K562 (cell line): ENCODE results near the gene SV2A. TPM values are rescaled to one million over a fixed set of nuclear protein-coding genes. Genes with fewer than 3 reads are reported as not detected.
A peak's percentile ranks its signal among the peaks of the same experiment; 100 is the strongest.

Source experiments
- ATAC-seq: fragments of 200-7000 bp; cut with Tn5 transposase; 3 replicates; pipeline ENCODE4 v1.9.1; 2020; ENCODE audit warnings: moderate library complexity
- BruUV-seq: library from RNA; stranded (reverse); fragments of 400-500 nt; replicated peaks from 2 replicates; lab custom pipeline; 2021; lab: Mats Ljungman, UMichigan
- CTCF ChIA-PET: fragments of 300-600 bp; formaldehyde crosslinking; extraction: SDS; loops from one replicate; lab custom pipeline; 2021; ENCODE audit warnings: low intra/inter-chr PET ratio; lab: Yijun Ruan, JAX
- POLR2A ChIA-PET: fragments of 300-600, 350-650 bp; sonication (Branson Sonifier 250); formaldehyde crosslinking; extraction: SDS; loops from one replicate; lab custom pipeline; 2021; ENCODE audit warnings: antibody characterized with exemption, inconsistent platforms; lab: Yijun Ruan, JAX
- DNase-seq, 4 experiments: peaks; one replicate each; pipeline versions ENCODE4 v3.0.0 to v3.0.0-alpha.2; 2011 to 2018; ENCODE audit warnings: low spot score in 3 of 4, mixed read lengths in 3 of 4; ENCODE audit errors: extremely low read depth in 1 of 4
- FAIRE-seq: peaks from 2 replicates; lab custom pipeline; 2011; peaks lifted over from hg19 to GRCh38; lab: Jason Lieb, UNC
- H2AFZ ChIP-seq: 2 replicates; pipeline ENCODE4 v1.6.0; 2011; ENCODE audit warnings: low read depth, low read length, control low read depth, inconsistent platforms
- H3K27ac ChIP-seq: fragments of 200-600 bp; 3 replicates; pipeline ENCODE4 v1.8.0; 2011; ENCODE audit warnings: low read depth, mild to moderate bottlenecking, control low read depth, inconsistent platforms, low read length, moderate library complexity, mixed read lengths; ENCODE audit errors: extremely low read depth
- H3K27me3 ChIP-seq, 2 experiments: fragments of 300-600 bp in 1 of 2; 2 replicates in 1 of 2; 3 replicates in 1 of 2; pipeline versions ENCODE4 v1.6.0 to v1.8.0; 2011; ENCODE audit warnings: inconsistent platforms in 2 of 2, low read length in 2 of 2, mild to moderate bottlenecking in 1 of 2, mixed read lengths in 1 of 2, moderate library complexity in 1 of 2; ENCODE audit not compliant: control insufficient read depth in 2 of 2, insufficient read depth in 2 of 2
- H3K36me3 ChIP-seq: fragments of 300-600 bp; 3 replicates; pipeline ENCODE4 v1.8.0; 2011; ENCODE audit warnings: mild to moderate bottlenecking, low read length, inconsistent platforms; ENCODE audit not compliant: control insufficient read depth, insufficient read depth
- H3K4me1 ChIP-seq, 2 experiments: fragments of 200-600 bp in 1 of 2; replicated peaks in 1 of 2; 2 replicates in 1 of 2; 3 replicates in 1 of 2; pipeline versions ENCODE4 v1.5.1 to v1.8.0; 2011; ENCODE audit warnings: inconsistent platforms in 2 of 2, low read length in 2 of 2, mild to moderate bottlenecking in 1 of 2, mixed read lengths in 1 of 2, moderate library complexity in 1 of 2; ENCODE audit not compliant: control insufficient read depth in 2 of 2, insufficient read depth in 2 of 2
- H3K4me2 ChIP-seq: 2 replicates; pipeline ENCODE4 v1.6.1; 2011; ENCODE audit warnings: low read length, control low read depth, inconsistent platforms, mixed read lengths; ENCODE audit not compliant: insufficient read depth
- H3K4me3 ChIP-seq: fragments of 200-600 bp; sonication (generic), shearing (Covaris generic); 2 replicates; pipeline ENCODE4 v1.5.1; 2016; ENCODE audit warnings: control low read depth, inconsistent platforms
- H3K79me2 ChIP-seq: fragments of 200-600 bp; 3 replicates; pipeline ENCODE4 v1.8.0; 2011; ENCODE audit warnings: low read length, inconsistent platforms; ENCODE audit not compliant: control insufficient read depth, insufficient read depth
- H3K9ac ChIP-seq, 2 experiments: 2 replicates each; pipeline versions ENCODE4 v1.6.0 to v1.6.1; 2011; ENCODE audit warnings: low read depth in 2 of 2, low read length in 2 of 2, control low read depth in 1 of 2, inconsistent platforms in 1 of 2, mild to moderate bottlenecking in 1 of 2, mixed read lengths in 1 of 2; ENCODE audit not compliant: insufficient read depth in 1 of 2
- H3K9me1 ChIP-seq: one replicate; pipeline ENCODE4 v1.6.0; 2011; ENCODE audit warnings: inconsistent platforms, mild to moderate bottlenecking, low read length, moderate library complexity; ENCODE audit not compliant: control insufficient read depth, insufficient read depth
- H3K9me3 ChIP-seq: replicated peaks from 2 replicates; pipeline ENCODE4 v1.5.1; 2011; ENCODE audit warnings: low read depth, low read length, inconsistent platforms; ENCODE audit not compliant: control insufficient read depth, insufficient read depth
- H4K20me1 ChIP-seq: replicated peaks from 2 replicates; pipeline ENCODE4 v1.6.1; 2011; ENCODE audit warnings: low read length, inconsistent platforms, mixed read lengths; ENCODE audit not compliant: control insufficient read depth, insufficient read depth
- BRF1 ChIP-seq: IDR thresholded peaks from 3 replicates; pipeline ENCODE4 v1.6.1; 2011; ENCODE audit warnings: borderline replicate concordance, mild to moderate bottlenecking; ENCODE audit not compliant: insufficient read length; ENCODE audit errors: extremely low read depth
- CBX1 ChIP-seq: sonication (generic); IDR thresholded peaks from 2 replicates; pipeline ENCODE4 v1.6.1; 2016; ENCODE audit warnings: antibody characterized with exemption, low read depth, mild to moderate bottlenecking
- CBX3 ChIP-seq, 2 experiments: IDR thresholded peaks; 1 replicate in 1 of 2; 2 replicates in 1 of 2; pipeline ENCODE4 v1.6.1; 2012; ENCODE audit warnings: inconsistent platforms in 2 of 2, low read length in 2 of 2, borderline replicate concordance in 1 of 2, control low read depth in 1 of 2
- CHD4 ChIP-seq: fragments of 200-600 bp; sonication (generic); IDR thresholded peaks from 3 replicates; pipeline ENCODE4 v1.6.1; 2012; ENCODE audit warnings: low read depth, mild to moderate bottlenecking, mixed read lengths, low read length, inconsistent platforms; ENCODE audit not compliant: insufficient read depth, insufficient replicate concordance, poor library complexity, severe bottlenecking
- GABPB2 ChIP-seq: fragments of 250-450 bp; sonication (Bioruptor Pico); conservative IDR thresholded peaks from 2 replicates; pipeline ENCODE4 v1.5.1; 2021; ENCODE audit warnings: mild to moderate bottlenecking
- GATA2 ChIP-seq: sonication (generic); formaldehyde crosslinking; IDR thresholded peaks from 2 replicates; pipeline ENCODE4 v1.4.0; 2020; ENCODE audit warnings: mild to moderate bottlenecking, missing genetic modification reagents
- LARP7 ChIP-seq: fragments of 450-650 bp; IDR thresholded peaks from 2 replicates; pipeline ENCODE4 v1.6.1; 2016
- MEIS2 ChIP-seq: fragments of 450-650 bp; IDR thresholded peaks from 2 replicates; pipeline ENCODE4 v1.6.1; 2014; ENCODE audit warnings: mild to moderate bottlenecking; ENCODE audit not compliant: partially characterized antibody
- MTA1 ChIP-seq: fragments of 450-650 bp; IDR thresholded peaks from 2 replicates; pipeline ENCODE4 v1.6.1; 2017; ENCODE audit warnings: borderline replicate concordance
- NCOA1 ChIP-seq: fragments of 450-650 bp; IDR thresholded peaks from 2 replicates; pipeline ENCODE4 v1.6.1; 2016; ENCODE audit warnings: low read depth
- NFATC3 ChIP-seq: fragments of 450-650 bp; IDR thresholded peaks from 2 replicates; pipeline ENCODE4 v1.6.1; 2017; ENCODE audit warnings: mild to moderate bottlenecking
- PCBP1 ChIP-seq: fragments of 200-400 bp; formaldehyde crosslinking; IDR thresholded peaks from 2 replicates; pipeline ENCODE4 v1.6.1; 2018; ENCODE audit warnings: mild to moderate bottlenecking, low read depth, low read length; ENCODE audit not compliant: poor library complexity, severe bottlenecking
- POLR3A ChIP-seq: IDR thresholded peaks from 2 replicates; pipeline ENCODE4 v1.6.1; 2011; ENCODE audit warnings: borderline replicate concordance, mild to moderate bottlenecking, moderate library complexity; ENCODE audit not compliant: insufficient read length, insufficient read depth; ENCODE audit errors: extremely low read depth
- RB1 ChIP-seq: fragments of 450-650 bp; IDR thresholded peaks from 2 replicates; pipeline ENCODE4 v1.6.1; 2017; ENCODE audit warnings: low read depth, mild to moderate bottlenecking
- SP1 ChIP-seq: sonication (generic); formaldehyde crosslinking; IDR thresholded peaks from 2 replicates; pipeline ENCODE4 v1.8.1; 2022; ENCODE audit warnings: mild to moderate bottlenecking, missing genetic modification reagents
- THRB ChIP-seq: fragments of 450-650 bp; formaldehyde crosslinking; conservative IDR thresholded peaks from 2 replicates; pipeline ENCODE4 v1.4.0; 2022; ENCODE audit warnings: mild to moderate bottlenecking, missing genetic modification characterization
- WGBS: fragments of 100-300 bp; shearing (Covaris generic); methylation state at CpG from one replicate; pipeline ENCODE4 v1.1.6; 2016; ENCODE audit warnings: low coverage, mixed read lengths; ENCODE audit not compliant: insufficient coverage; ENCODE audit errors: missing lambda C conversion rate; 5-methylcytosine and 5-hydroxymethylcytosine counted together
- in situ Hi-C: fragments of 300-500 bp; cut with MboI; formaldehyde crosslinking; loops from 4 replicates; pipeline ENCODE4 v1.15.0; 2018; ENCODE audit warnings: inconsistent platforms, mixed read lengths
- intact Hi-C: fragments of 100-400 bp; cut with micrococcal nuclease; formaldehyde crosslinking; loops from 2 replicates; pipeline ENCODE4 v1.14.2; 2022
- polyA plus RNA-seq, 8 experiments: library from polyadenylated mRNA; depleted of rRNA in 4 of 8; stranded (reverse) in 5 of 8; unstranded in 3 of 8; fragments of >200 nt; fragmentation: Nextera tagmentation in 2 of 8; fragmentation: Illumina TruSeq in 1 of 8; extraction: Ambion mirVana in 2 of 8; extraction: Trizol in 1 of 8; gene quantifications; 2 replicates each; pipeline versions ENCODE4 v1.2.1 to v1.2.3, GENCODE V29; 2011 to 2014; ENCODE audit warnings: inconsistent platforms in 1 of 8, missing spikeins in 1 of 8
- total RNA-seq, 7 experiments: library from RNA; depleted of rRNA in 6 of 7; stranded (reverse); fragments of >200 nt in 6 of 7; fragmentation: Illumina TruSeq in 2 of 7; extraction: Trizol in 2 of 7; gene quantifications; 2 replicates each; pipeline versions ENCODE4 v1.2.1 to v1.2.3, GENCODE V29; 2011 to 2021; ENCODE audit warnings: low replicate concordance in 1 of 7
- TF ChIP-seq, protein P1 (sequence below): fragments of 250-450 bp; sonication (Bioruptor Pico); IDR thresholded peaks from 2 replicates; pipeline ENCODE4 v1.5.0; 2021

Gene SV2A
- total and polyA plus RNA-seq, 9 of the 15 experiments (the other 6 are each of a cell fraction or from before 2014, with no cell fraction given): 0.07 to 0.22 (median 0.11) TPM; not detected in 1

DNA sequence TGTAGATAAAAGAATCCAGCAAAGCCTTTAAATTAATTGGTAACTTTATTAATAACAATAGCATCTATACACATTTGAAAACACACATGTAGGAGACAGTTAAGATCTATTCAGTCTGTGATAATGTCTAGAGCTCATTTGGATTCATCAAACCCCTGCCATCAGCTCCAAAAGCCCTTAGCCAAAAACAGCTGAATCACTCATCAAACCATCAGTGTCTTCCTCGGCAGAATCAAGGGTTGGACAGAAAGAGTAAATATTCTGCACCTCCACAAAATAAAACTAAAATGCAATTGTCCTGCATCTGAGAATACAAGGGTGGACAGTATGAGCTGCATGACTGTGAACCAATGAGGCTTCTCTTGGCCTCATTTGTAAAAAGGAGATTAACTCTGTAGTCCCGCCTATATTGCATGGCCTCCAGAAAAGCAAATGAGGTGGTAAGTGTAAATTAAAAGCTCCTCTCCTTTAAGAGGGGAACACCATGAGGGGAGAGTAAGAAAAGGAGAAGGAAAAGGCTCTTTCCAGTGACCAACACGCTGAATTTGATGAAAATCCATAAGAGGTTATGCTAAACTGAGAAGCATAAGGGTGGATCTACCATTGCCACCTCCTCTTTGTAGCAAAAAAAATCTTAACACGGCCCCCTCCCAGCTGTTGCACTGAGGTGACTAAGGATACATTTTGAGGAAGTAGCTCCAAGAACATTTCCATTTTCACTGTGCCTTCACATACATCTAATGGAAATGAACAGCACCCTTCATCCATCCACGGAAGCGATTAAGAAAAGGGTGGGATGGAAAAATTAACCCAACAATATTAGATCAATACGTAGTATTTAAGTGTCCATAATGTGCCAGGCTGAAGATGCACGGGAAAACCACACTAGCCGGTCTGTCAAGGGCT is 33.0 kb downstream of the SV2A start:
- peaks cover 56% of the 10 kb centered on the region for H3K79me2 ChIP-seq
- H3K4me3 ChIP-seq: peak overlapping the region; percentile 64
- ChIA-PET CTCF (no interaction called here), POLR2A (interaction anchor here (0.5 to 5.9 kb wide), 16 partner anchors 7 to 286 kb away, joined by 3 to 71 read pairs (median 4); partner anchors contain the start of genes PLEKHO1 and SF3B4)
- peaks cover 27% of the 10 kb centered on the region for H4K20me1 ChIP-seq
- peak overlapping the region; percentile 98 for H3K27ac ChIP-seq
- no peaks in the 10 kb centered on the region for H3K27me3 ChIP-seq
- under 1% methylated on average over 9 of the region's 9 CpGs for WGBS
- peak; percentile 28 to 67 (median 32) for DNase-seq
- in situ Hi-C loops (loop anchor here (5.0 kb wide), 1 partner anchor 42 kb away; a partner anchor contains a TSS), intact Hi-C loops (no loop called here)
- H3K36me3 ChIP-seq: peaks cover 9% of the 10 kb centered on the region; the same call in 2 of the 3 replicates
- H3K9me3 ChIP-seq: no peaks in the 10 kb centered on the region
- no peak overlapping the region for H2AFZ ChIP-seq
- peak; percentile 15 for FAIRE-seq
- no peaks in the 10 kb centered on the region for H3K9me1 ChIP-seq
- ATAC-seq: 0 out of 3 replicates have a peak, but pooled peaks have one; percentile 5
- peaks cover 8 to 20% of the 10 kb centered on the region in 2 experiments for H3K4me1 ChIP-seq
- peak overlapping the region; percentile 96 to 98 for H3K9ac ChIP-seq
- no TSS peak for BruUV-seq
- peak overlapping the region; percentile 88 for H3K4me2 ChIP-seq
- peak in 1 of 2 experiments; percentile 5; a peak in 1 of 3 replicates for TF ChIP-seq CBX3 (IDR thresholded peaks at IDR 0.05; ENCODE audit: borderline replicate concordance in 1 of 2, low read length in 2 of 2)
- TF ChIP-seq BRF1: no peak
- no peak for TF ChIP-seq CBX1
- TF ChIP-seq RB1: no peak
- TF ChIP-seq POLR3A: no peak
- TF ChIP-seq MEIS2: no peak
- TF ChIP-seq, protein P1, sequence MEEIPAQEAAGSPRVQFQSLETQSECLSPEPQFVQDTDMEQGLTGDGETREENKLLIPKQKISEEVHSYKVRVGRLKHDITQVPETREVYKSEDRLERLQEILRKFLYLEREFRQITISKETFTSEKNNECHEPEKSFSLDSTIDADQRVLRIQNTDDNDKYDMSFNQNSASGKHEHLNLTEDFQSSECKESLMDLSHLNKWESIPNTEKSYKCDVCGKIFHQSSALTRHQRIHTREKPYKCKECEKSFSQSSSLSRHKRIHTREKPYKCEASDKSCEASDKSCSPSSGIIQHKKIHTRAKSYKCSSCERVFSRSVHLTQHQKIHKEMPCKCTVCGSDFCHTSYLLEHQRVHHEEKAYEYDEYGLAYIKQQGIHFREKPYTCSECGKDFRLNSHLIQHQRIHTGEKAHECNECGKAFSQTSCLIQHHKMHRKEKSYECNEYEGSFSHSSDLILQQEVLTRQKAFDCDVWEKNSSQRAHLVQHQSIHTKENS (CRISPR knock-in tag): no peak
- TF ChIP-seq CHD4: no peak
- TF ChIP-seq MTA1: no peak
- TF ChIP-seq NFATC3: no peak
- peak; percentile 31 for TF ChIP-seq SP1
- TF ChIP-seq THRB: no peak
- no peak for TF ChIP-seq PCBP1
- TF ChIP-seq GATA2 (CRISPR knock-in tag): no peak
- TF ChIP-seq NCOA1: no peak
- TF ChIP-seq GABPB2 (CRISPR knock-in tag): no peak
- 0 out of 2 replicates have a peak, but pooled peaks have one; percentile 17 for TF ChIP-seq LARP7
